GM18873 (cell line): ENCODE results near the gene GSC2.

ENCODE experiments used
- ATAC-seq: cut with Tn5 transposase; IDR thresholded peaks from one replicate; pipeline ENCODE4 v1.9.1; 2021; ENCODE audit warnings: mild to moderate bottlenecking, moderate library complexity, moderate number of reproducible peaks; ENCODE audit not compliant: unreplicated experiment, low FRiP score

Gene GSC2

GRCh38 chr22:19136915-19137314 lies 13.2 kb downstream of the GSC2 start:
- ATAC-seq: no peak

GRCh38 chr22:19134874-19135273 lies 15.2 kb downstream of the GSC2 start:
- no peak for ATAC-seq

GRCh38 chr22:19134176-19134831 lies 15.8 kb downstream of the GSC2 start:
- no peak for ATAC-seq

GRCh38 chr22:19133561-19133960 lies 16.5 kb downstream of the GSC2 start:
- no peak for ATAC-seq

- ATAC-seq: no peak
Observed at GRCh38 chr22:19132693-19133400, 17.2 kb downstream of the GSC2 start.

GRCh38 chr22:19132153-19132552 lies 17.9 kb downstream of the GSC2 start:
- ATAC-seq: no peak

GRCh38 chr22:19131685-19132015 lies 18.4 kb downstream of the GSC2 start:
- ATAC-seq: no peak

GRCh38 chr22:19130959-19131684 lies 19.0 kb downstream of the GSC2 start, which contains the start of gene TSSK2:
TSS of gene TSSK2 (plus strand) at chr22:19131308. CDS start at chr22:19131400, 92 bp downstream.
- ATAC-seq: no peak

GRCh38 chr22:19129871-19130270 lies 20.2 kb downstream of the GSC2 start:
- no peak for ATAC-seq

- ATAC-seq: no peak
Observed at GRCh38 chr22:19128946-19129727, 21.0 kb downstream of the GSC2 start.

- ATAC-seq: no peak
Observed at GRCh38 chr22:19128009-19128401, 22.1 kb downstream of the GSC2 start.

GRCh38 chr22:19127329-19128008 lies 22.6 kb downstream of the GSC2 start:
- no peak for ATAC-seq

GRCh38 chr22:19126309-19127273 lies 23.5 kb downstream of the GSC2 start:
- no peak for ATAC-seq

GRCh38 chr22:19125474-19126308 lies 24.4 kb downstream of the GSC2 start:
- ATAC-seq: no peak

- ATAC-seq: no peak
Observed at GRCh38 chr22:19125011-19125410, 25.1 kb downstream of the GSC2 start.

GRCh38 chr22:19124377-19124776 lies 25.7 kb downstream of the GSC2 start:
- no peak for ATAC-seq

GRCh38 chr22:19123936-19124335 lies 26.2 kb downstream of the GSC2 start:
- no peak for ATAC-seq

GRCh38 chr22:19122752-19123492 lies 27.2 kb downstream of the GSC2 start:
- no peak for ATAC-seq
